ENCODE data around the gene EAF2.
"Not testable (repeated sequence)": the region's sequence is repeated elsewhere in the genome, so short reads cannot be mapped to it uniquely, and the experiment has no call there.

EAF2 gene

DNA sequence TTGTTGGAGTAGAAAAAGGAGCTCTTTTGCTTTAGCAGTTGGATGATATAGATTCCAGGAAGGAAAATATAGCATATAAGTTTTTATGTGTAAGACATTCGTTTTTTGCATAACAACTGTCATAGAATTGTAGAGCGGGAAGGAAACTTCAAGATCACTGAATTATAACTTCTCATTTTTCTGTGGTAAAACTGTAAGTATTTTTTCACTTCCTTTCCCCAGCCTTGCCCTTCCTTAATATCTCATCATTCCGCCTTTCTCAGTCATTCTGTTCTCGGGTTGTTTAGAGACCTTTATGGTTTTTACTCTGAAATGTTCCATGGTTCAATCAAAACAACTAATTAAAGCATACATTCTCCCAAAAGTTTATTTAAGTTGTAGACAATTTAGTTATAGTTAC, 1.1 kb downstream of the EAF2 start:
- no peak for ATAC-seq
- Mint-ChIP-seq H3K27ac (no peak overlapping the region), H3K27me3 (no peaks in the 10 kb centered on the region), H3K4me3 (peak overlapping the region; percentile 87 to 91), H3K9me3 (no peaks in the 10 kb centered on the region), H3K4me1 (peaks cover 46% of the 10 kb centered on the region)
- no peak for DNase-seq

DNA sequence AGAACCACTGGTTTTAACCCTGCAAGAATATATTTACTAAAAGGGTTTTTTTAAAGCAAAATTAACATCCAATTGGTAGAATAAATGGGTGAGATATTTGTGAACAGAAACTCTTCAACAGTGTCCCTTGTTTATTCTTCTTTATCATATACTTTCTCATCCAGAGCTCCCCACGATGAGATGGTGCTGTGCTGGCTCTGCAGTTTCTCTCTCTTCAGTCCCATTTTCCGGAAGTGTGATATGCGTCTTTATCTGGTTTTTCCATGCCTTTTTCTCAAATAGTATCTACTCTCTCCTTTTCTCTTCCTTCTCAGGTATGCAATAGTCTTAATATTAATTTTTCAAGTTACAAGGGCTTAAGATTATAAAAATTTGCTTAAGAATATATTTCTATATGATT, 1.5 kb downstream of the EAF2 start:
- H3K9me3 Mint-ChIP-seq, result no peaks in the 10 kb centered on the region
- H3K4me3 Mint-ChIP-seq, result peak overlapping the region; percentile 87 to 91
- peak overlapping the region in 1 of 2 donors; percentile 15 for H3K27ac Mint-ChIP-seq
- ATAC-seq (no peak), DNase-seq (no peak)
- H3K4me1 Mint-ChIP-seq, result peaks cover 42% of the 10 kb centered on the region
- no peaks in the 10 kb centered on the region for H3K27me3 Mint-ChIP-seq

DNA sequence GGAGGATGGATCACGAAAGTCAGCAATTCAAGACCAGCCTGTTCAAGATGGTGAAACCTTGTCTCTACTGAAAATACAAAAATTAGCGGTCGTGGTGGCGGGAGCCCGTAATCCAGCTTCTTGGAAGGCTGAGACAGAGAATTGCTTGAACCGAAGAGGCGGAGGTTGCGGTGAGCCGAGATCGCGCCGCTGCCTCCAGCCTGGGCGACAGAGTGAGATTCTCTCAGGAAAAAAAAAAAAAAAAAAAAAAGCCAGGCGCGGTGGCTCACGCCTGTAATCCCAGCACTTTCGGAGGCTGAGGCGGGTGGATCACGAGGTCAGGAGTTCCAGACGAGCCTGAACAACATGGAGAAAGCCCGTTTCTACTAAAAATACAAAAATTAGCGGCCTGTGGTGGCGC, 5.0 kb downstream of the EAF2 start:
- peaks cover 18% of the 10 kb centered on the region for H3K4me1 Mint-ChIP-seq
- H3K27me3 Mint-ChIP-seq, result no peaks in the 10 kb centered on the region
- H3K4me3 Mint-ChIP-seq, result no peak overlapping the region
- ATAC-seq (no peak), DNase-seq (no peak)
- H3K9me3 Mint-ChIP-seq, result no peaks in the 10 kb centered on the region
- H3K27ac Mint-ChIP-seq, result no peak overlapping the region

DNA sequence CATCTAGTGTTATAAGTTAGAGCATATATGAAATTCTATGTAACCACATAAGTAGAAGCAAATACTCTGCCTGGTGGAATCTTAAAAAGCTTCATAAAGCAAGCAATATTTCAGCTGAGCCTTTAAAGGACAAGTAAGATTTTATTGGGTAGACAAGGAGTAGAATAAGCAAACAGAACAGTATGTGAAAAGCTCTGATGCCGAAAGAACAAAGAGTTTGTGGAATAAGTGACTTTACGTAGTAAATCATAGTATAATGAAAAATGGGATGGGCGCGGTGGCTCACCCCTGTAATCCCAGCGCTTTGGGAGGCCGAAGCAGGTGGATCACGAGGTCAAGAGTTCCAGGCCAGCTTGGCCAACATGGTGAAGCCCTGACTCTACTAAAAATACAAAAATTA, 9.9 kb downstream of the EAF2 start:
- no peak overlapping the region for H3K4me3 Mint-ChIP-seq
- no peak overlapping the region for H3K27ac Mint-ChIP-seq
- no peaks in the 10 kb centered on the region for H3K9me3 Mint-ChIP-seq
- no peaks in the 10 kb centered on the region for H3K27me3 Mint-ChIP-seq
- DNase-seq (no peak), ATAC-seq (no peak)
- H3K4me1 Mint-ChIP-seq, result no peaks in the 10 kb centered on the region

DNA sequence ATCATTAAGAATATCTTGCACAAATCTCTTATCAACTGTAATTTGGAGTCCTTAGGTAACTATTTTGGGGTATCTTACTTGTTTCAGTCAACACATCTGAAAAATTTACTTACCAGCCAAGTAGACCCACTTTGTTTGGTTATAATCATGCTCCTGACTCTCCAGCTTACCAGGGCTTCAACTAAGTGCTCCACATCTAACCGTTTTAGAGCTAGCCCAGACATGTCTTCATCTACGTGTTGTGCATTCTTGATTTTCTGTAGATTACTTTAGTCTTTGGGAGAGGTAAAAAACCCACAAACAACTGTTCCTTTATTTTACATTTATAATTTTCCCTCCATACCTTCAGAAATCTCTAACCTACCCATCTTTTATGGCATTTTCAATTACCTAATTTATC, 17.2 kb downstream of the EAF2 start:
- no peak for ATAC-seq
- Mint-ChIP-seq H3K27me3 (no peaks in the 10 kb centered on the region), H3K4me3 (no peak overlapping the region), H3K9me3 (no peaks in the 10 kb centered on the region), H3K27ac (no peak overlapping the region), H3K4me1 (no peaks in the 10 kb centered on the region)
- DNase-seq, result no peak

DNA sequence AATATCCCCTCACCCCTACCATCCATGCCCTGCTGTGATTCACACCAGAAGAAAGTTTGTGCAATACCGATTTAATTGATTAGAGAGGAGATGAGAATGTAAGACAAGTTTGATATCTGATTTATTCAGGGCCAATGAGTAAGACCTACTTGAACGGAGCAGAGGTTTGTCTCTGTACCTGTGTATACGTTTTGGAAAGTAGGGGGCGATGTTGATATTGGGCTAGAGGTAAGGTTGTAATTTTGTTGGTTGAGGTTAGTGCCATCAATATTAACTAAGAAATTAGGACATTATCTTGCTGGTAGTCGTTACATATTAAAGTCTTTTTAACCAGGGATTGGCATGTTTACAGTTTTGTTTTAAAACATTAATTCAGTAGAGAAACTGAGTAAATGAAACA, 20.5 kb downstream of the EAF2 start:
- no peak for DNase-seq

DNA sequence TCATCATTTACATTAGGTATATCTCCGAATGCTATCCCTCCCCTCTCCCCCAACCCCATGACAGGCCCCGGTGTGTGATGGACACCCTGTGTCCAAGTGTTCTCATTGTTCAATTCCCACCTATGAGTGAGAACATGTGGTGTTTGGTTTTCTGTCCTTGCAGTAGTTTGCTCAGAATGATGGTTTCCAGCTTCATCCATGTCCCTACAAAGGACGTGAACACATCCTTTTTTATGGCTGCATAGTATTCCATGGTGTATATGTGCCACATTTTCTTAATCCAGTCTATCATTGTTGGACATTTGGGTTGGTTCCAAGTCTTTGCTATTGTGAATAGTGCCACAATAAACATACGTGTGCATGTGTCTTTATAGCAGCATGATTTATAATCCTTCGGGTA, 22.8 kb downstream of the EAF2 start:
- not testable (repeated sequence) for H3K27ac Mint-ChIP-seq, ATAC-seq, H3K4me3 Mint-ChIP-seq, H3K27me3 Mint-ChIP-seq, H3K4me1 Mint-ChIP-seq, DNase-seq, H3K9me3 Mint-ChIP-seq

More for the DNA sequence above, 20.5 kb downstream of the EAF2 start:
- H3K27ac Mint-ChIP-seq, result no peak overlapping the region
- no peaks in the 10 kb centered on the region for H3K4me1 Mint-ChIP-seq
- no peaks in the 10 kb centered on the region for H3K9me3 Mint-ChIP-seq
- ATAC-seq, result no peak
- no peaks in the 10 kb centered on the region for H3K27me3 Mint-ChIP-seq
- no peak overlapping the region for H3K4me3 Mint-ChIP-seq

DNA sequence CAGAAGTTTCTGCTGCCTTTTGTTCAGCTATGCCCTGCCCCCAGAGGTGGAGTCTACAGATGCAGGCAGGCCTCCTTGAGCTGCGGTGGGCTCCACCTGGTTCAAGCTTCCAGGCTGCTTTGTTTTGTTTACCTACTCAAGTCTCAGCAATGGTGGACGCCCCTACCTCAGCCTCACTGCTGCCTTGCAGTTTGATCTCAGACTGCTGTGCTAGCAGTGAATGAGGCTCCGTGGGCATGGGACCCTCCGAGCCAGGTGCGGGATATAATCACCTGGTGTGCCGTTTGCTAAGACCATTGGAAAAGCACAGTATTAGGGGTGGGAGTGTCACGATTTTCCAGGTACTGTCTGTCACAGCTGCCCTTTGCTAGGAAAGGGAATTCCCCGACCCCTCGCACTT, 28.2 kb downstream of the EAF2 start:
- H3K27ac Mint-ChIP-seq, H3K27me3 Mint-ChIP-seq, H3K9me3 Mint-ChIP-seq, H3K4me1 Mint-ChIP-seq, ATAC-seq, DNase-seq, H3K4me3 Mint-ChIP-seq: not testable (repeated sequence)

DNA sequence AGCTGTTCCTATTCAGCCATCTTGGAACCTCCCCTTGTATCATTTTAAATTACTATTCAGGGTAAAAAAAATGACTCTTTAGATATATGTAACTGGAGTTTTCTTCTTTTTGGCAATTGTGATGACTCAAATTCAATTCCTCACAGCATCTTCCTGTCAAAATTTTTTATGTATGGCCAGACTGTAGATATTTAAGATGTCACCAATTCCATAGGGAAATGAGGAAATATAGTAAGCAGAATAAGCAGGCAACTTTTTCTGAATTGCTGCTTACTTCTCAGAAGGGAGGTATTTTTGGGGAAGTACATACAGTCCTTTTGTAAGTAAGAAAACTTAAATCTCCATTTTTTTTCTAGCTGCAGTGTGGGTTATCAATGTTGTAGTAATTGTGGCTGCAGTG, 28.8 kb downstream of the EAF2 start:
- no peaks in the 10 kb centered on the region for H3K4me1 Mint-ChIP-seq
- H3K4me3 Mint-ChIP-seq, result no peak overlapping the region
- ATAC-seq (no peak), DNase-seq (no peak)
- H3K9me3 Mint-ChIP-seq, result no peaks in the 10 kb centered on the region
- no peaks in the 10 kb centered on the region for H3K27me3 Mint-ChIP-seq
- no peak overlapping the region for H3K27ac Mint-ChIP-seq

DNA sequence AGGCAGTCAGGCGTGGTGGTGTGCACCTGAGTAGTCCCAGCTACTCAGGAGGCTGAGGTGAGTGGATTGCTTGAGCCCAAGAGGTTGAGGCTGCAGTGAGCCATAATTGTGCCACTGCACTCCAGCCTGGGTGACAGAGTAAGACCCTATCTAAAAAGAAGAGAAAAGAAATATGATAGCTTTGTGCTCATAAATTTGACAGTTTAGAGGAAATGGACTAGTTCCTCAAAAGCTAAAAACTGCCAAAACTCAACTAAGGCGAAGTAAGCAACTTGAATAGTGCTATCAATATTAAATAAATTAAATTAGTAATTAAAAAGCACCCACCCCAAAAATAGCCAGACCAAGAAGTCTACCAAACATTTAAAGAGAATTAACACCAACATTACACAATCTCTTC, 34.7 kb downstream of the EAF2 start:
- no peak overlapping the region for H3K27ac Mint-ChIP-seq
- DNase-seq (no peak), ATAC-seq (no peak)
- H3K9me3 Mint-ChIP-seq, result no peaks in the 10 kb centered on the region
- no peaks in the 10 kb centered on the region for H3K27me3 Mint-ChIP-seq
- H3K4me3 Mint-ChIP-seq, result no peak overlapping the region
- no peaks in the 10 kb centered on the region for H3K4me1 Mint-ChIP-seq

DNA sequence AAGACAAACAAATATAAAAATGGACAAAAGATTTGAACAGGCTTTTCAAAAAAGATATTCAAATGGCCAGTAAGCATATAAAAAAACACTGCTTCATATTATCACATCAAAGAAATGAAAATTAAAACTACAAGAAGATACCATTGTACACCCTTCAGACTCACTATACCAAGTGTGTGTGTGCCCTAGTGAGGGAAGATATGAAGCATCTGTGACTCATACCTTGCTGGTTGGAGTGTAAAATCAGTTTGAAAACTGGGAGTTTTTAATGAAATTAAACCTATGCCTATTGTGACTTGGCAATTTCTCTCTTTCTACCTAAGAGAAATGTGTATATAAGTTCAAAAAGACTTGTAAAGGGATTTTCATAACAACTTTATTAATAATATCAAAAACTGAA, 35.7 kb downstream of the EAF2 start:
- no peaks in the 10 kb centered on the region for H3K27me3 Mint-ChIP-seq
- no peak overlapping the region for H3K27ac Mint-ChIP-seq
- H3K4me3 Mint-ChIP-seq, result no peak overlapping the region
- DNase-seq (no peak), ATAC-seq (no peak)
- H3K4me1 Mint-ChIP-seq, result no peaks in the 10 kb centered on the region
- no peaks in the 10 kb centered on the region for H3K9me3 Mint-ChIP-seq

DNA sequence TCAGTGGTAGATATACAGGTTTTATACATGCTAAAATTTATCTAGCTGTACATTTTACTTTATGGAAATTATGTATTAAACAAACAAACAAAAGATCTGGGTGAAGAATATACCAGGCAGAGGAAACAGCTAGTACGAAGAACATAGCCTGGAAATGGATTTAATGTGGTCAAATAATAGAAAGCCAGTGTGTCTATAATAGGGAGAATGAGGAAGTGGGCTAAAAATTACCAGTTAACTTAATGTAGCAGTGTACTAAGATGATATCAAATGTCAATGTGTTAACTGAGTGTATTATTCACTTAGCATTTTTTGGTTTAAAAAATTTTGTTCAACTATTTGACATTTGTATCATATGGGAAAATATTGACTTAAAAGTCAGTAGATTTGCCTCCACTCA, 36.4 kb downstream of the EAF2 start:
- no peaks in the 10 kb centered on the region for H3K4me1 Mint-ChIP-seq
- H3K9me3 Mint-ChIP-seq, result no peaks in the 10 kb centered on the region
- H3K27me3 Mint-ChIP-seq, result no peaks in the 10 kb centered on the region
- no peak overlapping the region for H3K4me3 Mint-ChIP-seq
- ATAC-seq, result no peak
- no peak for DNase-seq
- no peak overlapping the region for H3K27ac Mint-ChIP-seq

DNA sequence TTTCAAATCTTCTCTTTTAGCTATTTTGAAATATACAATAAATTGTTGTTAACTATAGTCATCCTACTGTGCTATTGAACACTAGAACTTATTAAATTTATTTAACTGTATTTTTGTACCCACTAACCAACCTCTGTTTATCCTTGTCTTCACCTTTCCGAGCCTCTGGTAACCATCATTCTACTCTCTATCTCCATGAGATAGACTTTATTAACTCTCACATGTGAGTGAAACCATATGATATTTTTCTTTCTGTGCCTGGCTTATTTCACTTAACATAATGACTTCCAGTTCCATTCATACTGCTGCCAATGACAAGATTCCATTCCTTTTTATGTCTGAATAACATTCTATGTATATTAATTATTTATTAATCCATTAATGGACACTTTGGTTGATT, 43.4 kb downstream of the EAF2 start:
- ATAC-seq (no peak), DNase-seq (no peak)
- no peaks in the 10 kb centered on the region for H3K27me3 Mint-ChIP-seq
- H3K9me3 Mint-ChIP-seq, result no peaks in the 10 kb centered on the region
- H3K27ac Mint-ChIP-seq, result no peak overlapping the region
- no peak overlapping the region for H3K4me3 Mint-ChIP-seq
- no peaks in the 10 kb centered on the region for H3K4me1 Mint-ChIP-seq

DNA sequence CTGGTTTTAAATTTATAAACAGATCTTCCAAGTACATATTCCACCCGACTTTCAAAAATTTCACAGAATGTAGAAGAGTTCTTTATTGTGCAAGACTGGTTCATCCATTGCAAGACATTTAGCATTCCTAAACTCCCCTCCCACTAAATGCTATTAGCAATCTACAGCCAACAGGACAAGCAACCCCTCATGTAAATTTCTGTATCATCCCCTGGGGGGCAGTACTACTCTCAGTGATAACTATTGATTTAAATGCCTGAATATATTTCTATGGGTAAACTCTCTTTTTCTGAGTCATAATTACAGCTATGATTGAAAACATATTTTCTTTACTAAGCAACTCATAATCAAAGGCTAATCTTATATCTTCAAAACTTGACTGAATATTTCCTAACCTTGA, 48.5 kb downstream of the EAF2 start:
- Mint-ChIP-seq H3K27ac (no peak overlapping the region), H3K27me3 (no peaks in the 10 kb centered on the region), H3K4me3 (no peak overlapping the region), H3K4me1 (no peaks in the 10 kb centered on the region), H3K9me3 (no peaks in the 10 kb centered on the region)
- ATAC-seq (peak; percentile 70), DNase-seq (no peak)

DNA sequence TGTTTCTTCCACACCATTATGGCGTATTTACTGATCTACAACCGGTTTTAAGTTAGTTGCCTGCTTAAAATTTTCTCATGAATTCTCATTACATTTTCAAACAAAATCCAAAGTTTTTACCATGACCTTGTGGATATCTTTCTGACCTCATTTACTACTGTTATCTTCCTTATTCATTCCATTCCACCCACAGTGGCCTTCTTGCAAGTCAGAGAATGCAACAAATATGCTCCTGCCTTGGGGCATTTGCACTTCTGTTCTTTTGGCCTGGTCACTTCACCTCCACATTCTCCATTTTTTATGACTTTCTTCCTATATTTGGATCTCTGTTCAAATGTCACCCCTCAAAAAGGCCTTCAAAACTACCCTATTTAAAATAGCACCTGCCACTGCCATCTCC, 50.4 kb downstream of the EAF2 start:
- no peak for ATAC-seq
- no peaks in the 10 kb centered on the region for H3K27me3 Mint-ChIP-seq
- no peak overlapping the region for H3K4me3 Mint-ChIP-seq

DNA sequence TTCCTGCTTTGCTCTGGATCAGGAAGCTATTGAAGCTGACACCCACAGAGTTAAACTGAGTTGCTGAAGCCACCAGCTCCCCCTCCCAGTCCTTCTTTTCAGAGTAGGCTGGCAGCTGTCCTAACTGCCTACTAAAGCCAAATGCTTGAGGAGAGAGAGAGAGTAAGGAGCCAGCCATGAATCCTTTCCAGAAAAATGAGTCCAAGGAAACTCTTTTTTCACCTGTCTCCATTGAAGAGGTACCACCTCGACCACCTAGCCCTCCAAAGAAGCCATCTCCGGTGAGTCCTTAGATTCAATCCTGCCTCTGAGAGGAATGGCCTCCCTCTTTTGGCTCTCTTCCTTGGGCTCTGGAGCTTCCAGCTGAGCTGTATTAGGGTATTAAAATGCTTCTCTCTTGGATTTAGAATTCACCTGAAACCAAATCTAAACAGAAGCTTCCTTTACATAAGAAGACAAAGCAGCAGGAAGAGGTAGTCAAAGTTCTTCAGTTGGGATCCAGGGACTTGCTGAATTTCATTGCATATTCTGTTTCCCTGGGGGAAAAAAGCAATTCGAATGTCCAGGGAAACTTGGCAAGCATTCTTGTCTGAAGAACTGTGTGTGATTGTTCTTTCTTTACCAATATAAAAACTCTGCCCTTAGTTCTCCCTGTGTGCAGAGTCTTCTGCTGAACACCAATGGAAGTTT, 59.4 kb downstream of the EAF2 start, which contains the start of gene SLC15A2:
TSS of gene SLC15A2 (plus strand) at position 101 of the 690 bp plus-strand sequence. CDS start at position 177, 76 bp downstream.
- H3K4me3 Mint-ChIP-seq, result no peak within 1 kb of the TSS
- no peaks in the 10 kb centered on the region for H3K4me1 Mint-ChIP-seq
- H3K27me3 Mint-ChIP-seq, result no peaks in the 10 kb centered on the region
- H3K27ac Mint-ChIP-seq, result no peak within 1 kb of the TSS
- no peaks in the 10 kb centered on the region for H3K9me3 Mint-ChIP-seq
- no peak for DNase-seq
- no peak for ATAC-seq

More for the DNA sequence above, 50.4 kb downstream of the EAF2 start:
- Mint-ChIP-seq H3K9me3 (no peaks in the 10 kb centered on the region), H3K4me1 (no peaks in the 10 kb centered on the region), H3K27ac (no peak overlapping the region)
- DNase-seq, result no peak

DNA sequence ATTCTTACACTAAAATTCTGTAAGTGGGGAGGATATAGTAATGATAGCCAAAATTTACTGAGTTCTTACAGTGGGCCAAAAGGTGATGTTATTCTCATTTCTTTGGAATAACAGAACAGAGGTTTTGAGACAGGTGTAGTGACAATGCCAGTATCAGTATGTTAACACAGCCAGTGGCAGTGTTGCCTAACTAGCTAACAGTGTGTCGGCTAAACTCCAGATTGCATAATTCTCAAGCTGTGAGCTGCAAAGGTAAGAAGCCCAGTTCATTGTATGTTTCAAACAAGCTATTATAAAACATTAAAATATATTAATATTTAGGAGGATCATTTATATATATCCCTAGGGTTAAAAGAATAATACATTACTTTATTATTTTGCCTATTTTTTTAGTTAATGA, 60.1 kb downstream of the EAF2 start:
- Mint-ChIP-seq H3K27me3 (no peaks in the 10 kb centered on the region), H3K4me3 (no peak overlapping the region), H3K9me3 (no peaks in the 10 kb centered on the region), H3K27ac (no peak overlapping the region), H3K4me1 (no peaks in the 10 kb centered on the region)
- ATAC-seq (no peak), DNase-seq (no peak)

Data from stimulated activated naive CD8-positive, alpha-beta T cell treated with anti-CD3 and anti-CD28 coated beads, Interleukin-15, amount 100 ng/mL, for 72 hours (primary cell).